ENCODE measurements around the gene MAML1. TPM values are rescaled to one million over a fixed set of nuclear protein-coding genes. Genes with fewer than 3 reads are reported as not detected.
A peak's percentile ranks its signal among the peaks of the same experiment; 100 is the strongest.

Gene MAML1
- polyA plus RNA-seq, 1 of the 3 experiments (the other 2 are of a cell fraction), result 8.1 TPM

DNA sequence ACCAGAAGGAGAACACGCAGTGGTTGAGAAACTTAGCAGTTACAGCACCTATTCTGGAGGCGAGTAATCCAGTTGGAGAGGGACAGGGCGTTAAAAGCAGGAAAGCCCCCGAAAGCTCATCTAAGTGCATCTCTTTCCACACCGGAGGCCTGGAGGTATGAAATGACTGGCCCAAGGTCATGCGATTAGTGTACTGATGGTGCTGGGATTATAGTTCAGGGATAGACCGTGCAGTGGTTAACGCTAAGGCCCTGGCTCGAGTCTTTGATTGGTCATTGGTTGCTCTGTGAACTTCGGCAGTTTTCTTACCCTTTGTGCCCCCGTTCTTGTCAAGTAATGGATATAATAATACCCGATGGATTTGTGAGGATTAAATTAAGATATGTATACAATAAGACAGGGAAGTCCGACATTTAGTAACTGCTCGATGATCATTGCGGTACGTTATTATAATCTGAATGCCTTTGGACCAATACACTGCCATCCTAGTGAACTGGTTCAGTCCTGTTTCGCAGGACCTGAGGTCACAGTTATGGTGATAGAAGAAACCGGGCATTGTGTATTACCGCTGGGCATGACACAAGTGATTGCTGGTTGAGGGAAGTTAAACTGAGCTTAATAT is 32.9 kb upstream of the MAML1 start:
- 0 out of 2 replicates have a peak, but pooled peaks have one; percentile 23 for TF ChIP-seq MXI1 (IDR thresholded peaks at IDR 0.05; ENCODE audit: low read depth, low read length)
- TF ChIP-seq, protein P1, sequence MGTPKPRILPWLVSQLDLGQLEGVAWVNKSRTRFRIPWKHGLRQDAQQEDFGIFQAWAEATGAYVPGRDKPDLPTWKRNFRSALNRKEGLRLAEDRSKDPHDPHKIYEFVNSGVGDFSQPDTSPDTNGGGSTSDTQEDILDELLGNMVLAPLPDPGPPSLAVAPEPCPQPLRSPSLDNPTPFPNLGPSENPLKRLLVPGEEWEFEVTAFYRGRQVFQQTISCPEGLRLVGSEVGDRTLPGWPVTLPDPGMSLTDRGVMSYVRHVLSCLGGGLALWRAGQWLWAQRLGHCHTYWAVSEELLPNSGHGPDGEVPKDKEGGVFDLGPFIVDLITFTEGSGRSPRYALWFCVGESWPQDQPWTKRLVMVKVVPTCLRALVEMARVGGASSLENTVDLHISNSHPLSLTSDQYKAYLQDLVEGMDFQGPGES (IDR thresholded peaks at IDR 0.05; ENCODE audit: low read depth, low read length), result no peak
- H4K20me1 ChIP-seq (ENCODE audit: insufficient read depth), result peaks cover 47% of the 10 kb centered on the region
- peaks cover 78% of the 10 kb centered on the region for H3K79me2 ChIP-seq (ENCODE audit: insufficient read depth)
- H3K4me1 ChIP-seq (ENCODE audit: control insufficient read depth in 1 of 2, insufficient read depth in 2 of 2, low read depth in 1 of 2, low read length in 1 of 2), result peaks cover 4 to 5% of the 10 kb centered on the region in 2 experiments; a peak in 2 of 4 replicates
- peak overlapping the region; percentile 72 to 89 for H3K27ac ChIP-seq (ENCODE audit: low read depth in 2 of 2, low read length in 1 of 2)
- no peaks in the 10 kb centered on the region for H3K9me3 ChIP-seq
- 2% methylated on average over 19 of the region's 19 CpGs for WGBS (ENCODE audit: low lambda C conversion rate)
- no peaks in the 10 kb centered on the region for H3K9me2 ChIP-seq
- H3K4me3 ChIP-seq (ENCODE audit: low read depth in 2 of 2, low read length in 1 of 2), result peak overlapping the region; percentile 73 to 97
- H3K4me2 ChIP-seq, result peak overlapping the region; percentile 88
- peaks cover 0 to 20% of the 10 kb centered on the region in 2 experiments for H3K36me3 ChIP-seq (replicated peaks in 1 of 2; ENCODE audit: control insufficient read depth in 1 of 2, insufficient read depth in 2 of 2, low read length in 1 of 2)
- H3K27me3 ChIP-seq (ENCODE audit: insufficient read depth), result no peaks in the 10 kb centered on the region
- peak overlapping the region; percentile 99 for H3K9ac ChIP-seq
- DNase-seq, result peak; percentile 48
- POLR2A ChIA-PET, result no interaction called here
- peaks cover 8% of the 10 kb centered on the region for H3F3A ChIP-seq (replicated peaks; ENCODE audit: insufficient read depth)
- CTCF ChIA-PET, result interaction anchor here (0.9 to 1.1 kb wide), 2 partner anchors 18 to 63 kb away, joined by 3 to 4 read pairs; no protein-coding TSS in a partner anchor
- H2AFZ ChIP-seq (ENCODE audit: low read depth), result no peak overlapping the region

DNA sequence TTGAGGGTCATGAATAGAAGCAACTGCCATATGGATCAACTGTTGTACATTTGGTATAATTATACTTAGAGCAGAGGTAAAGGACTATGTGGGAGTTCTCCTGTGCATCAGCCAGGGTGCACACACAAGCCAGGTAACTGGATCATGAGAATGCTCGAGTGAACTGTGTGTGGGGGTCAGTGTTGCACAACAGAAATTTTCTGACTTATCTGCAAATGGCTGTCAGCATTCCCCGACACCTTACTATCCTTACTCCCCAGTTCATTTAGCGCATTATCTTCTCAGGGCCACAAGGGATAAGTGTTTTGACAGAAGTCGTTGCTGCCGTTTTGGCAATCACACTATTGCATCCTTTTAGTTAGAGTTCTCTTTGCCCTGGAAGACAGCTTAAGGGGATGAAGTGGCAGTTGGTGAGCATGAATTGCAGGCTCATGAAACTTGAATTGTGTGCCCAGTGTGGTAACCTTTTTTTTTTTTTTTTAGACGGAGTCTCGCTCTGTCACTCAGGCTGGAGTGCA is 32.2 kb upstream of the MAML1 start:
- H3K9me2 ChIP-seq, result no peaks in the 10 kb centered on the region
- peak overlapping the region in 1 of 2 experiments; percentile 89; a peak in 1 of 4 replicates for H3K27ac ChIP-seq (ENCODE audit: low read depth in 2 of 2, low read length in 1 of 2)
- H3K9me3 ChIP-seq, result no peaks in the 10 kb centered on the region
- H3F3A ChIP-seq (replicated peaks; ENCODE audit: insufficient read depth), result peaks cover 7% of the 10 kb centered on the region
- POLR2A ChIA-PET, result no interaction called here
- WGBS (ENCODE audit: low lambda C conversion rate), result 73% methylated on average over 7 of the region's 7 CpGs
- H4K20me1 ChIP-seq (ENCODE audit: insufficient read depth), result peaks cover 54% of the 10 kb centered on the region
- TF ChIP-seq FOXJ3 (CRISPR knock-in tag; IDR thresholded peaks at IDR 0.05) (no peak), RXRA (IDR thresholded peaks at IDR 0.05; ENCODE audit: borderline replicate concordance, low read depth) (no peak), TAF1 (IDR thresholded peaks at IDR 0.05; ENCODE audit: borderline replicate concordance, low read depth, low read length) (no peak)
- TF ChIP-seq, protein P2, sequence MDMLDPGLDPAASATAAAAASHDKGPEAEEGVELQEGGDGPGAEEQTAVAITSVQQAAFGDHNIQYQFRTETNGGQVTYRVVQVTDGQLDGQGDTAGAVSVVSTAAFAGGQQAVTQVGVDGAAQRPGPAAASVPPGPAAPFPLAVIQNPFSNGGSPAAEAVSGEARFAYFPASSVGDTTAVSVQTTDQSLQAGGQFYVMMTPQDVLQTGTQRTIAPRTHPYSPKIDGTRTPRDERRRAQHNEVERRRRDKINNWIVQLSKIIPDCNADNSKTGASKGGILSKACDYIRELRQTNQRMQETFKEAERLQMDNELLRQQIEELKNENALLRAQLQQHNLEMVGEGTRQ (IDR thresholded peaks at IDR 0.05; ENCODE audit: borderline replicate concordance, low read depth, low read length), result no peak
- CTCF ChIA-PET, result interaction anchor here (0.9 to 1.1 kb wide), 2 partner anchors 19 to 62 kb away, joined by 3 to 4 read pairs; no protein-coding TSS in a partner anchor
- H3K36me3 ChIP-seq (replicated peaks in 1 of 2; ENCODE audit: control insufficient read depth in 1 of 2, insufficient read depth in 2 of 2, low read length in 1 of 2), result peaks cover 3 to 26% of the 10 kb centered on the region in 2 experiments
- peaks cover 85% of the 10 kb centered on the region for H3K79me2 ChIP-seq (ENCODE audit: insufficient read depth)
- peak overlapping the region; percentile 99; the same call in 1 of the 2 replicates for H3K9ac ChIP-seq
- peaks cover 4 to 5% of the 10 kb centered on the region in 2 experiments; a peak in 2 of 4 replicates for H3K4me1 ChIP-seq (ENCODE audit: control insufficient read depth in 1 of 2, insufficient read depth in 2 of 2, low read depth in 1 of 2, low read length in 1 of 2)
- DNase-seq, result no peak
- peak overlapping the region; percentile 73 to 97 for H3K4me3 ChIP-seq (ENCODE audit: low read depth in 2 of 2, low read length in 1 of 2)
- H2AFZ ChIP-seq (ENCODE audit: low read depth), result no peak overlapping the region
- H3K4me2 ChIP-seq, result peak overlapping the region; percentile 88
- H3K27me3 ChIP-seq (ENCODE audit: insufficient read depth), result no peaks in the 10 kb centered on the region

DNA sequence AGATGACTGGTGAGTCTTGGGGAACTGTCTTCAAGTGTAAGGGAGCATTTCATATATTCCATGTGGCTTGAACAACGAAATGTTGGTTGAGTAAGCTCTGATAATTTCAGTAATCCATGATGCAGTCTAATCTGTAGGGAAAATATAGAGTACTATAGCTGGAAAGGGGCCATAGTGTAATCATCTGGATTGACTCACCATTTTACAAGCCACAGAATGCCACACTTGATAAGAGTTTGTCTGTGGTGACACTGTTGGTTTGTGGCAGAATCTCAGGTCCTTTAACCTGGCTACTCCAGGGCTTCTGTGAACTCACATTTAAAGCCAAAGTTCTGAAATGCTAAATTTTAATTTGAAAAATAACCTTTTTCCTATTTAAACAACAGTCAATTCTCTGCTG is 16.3 kb upstream of the MAML1 start:
- H3K4me3 ChIP-seq (ENCODE audit: low read depth in 2 of 2, low read length in 1 of 2), result no peak overlapping the region
- CTCF ChIA-PET, result interaction anchor here (0.9 kb wide), 1 partner anchor 47 kb away, joined by 4 read pairs; no protein-coding TSS in a partner anchor
- 92% methylated on average over 1 of the region's 1 CpG for WGBS (ENCODE audit: low lambda C conversion rate)
- H3K79me2 ChIP-seq (ENCODE audit: insufficient read depth), result peaks cover 75% of the 10 kb centered on the region
- H4K20me1 ChIP-seq (ENCODE audit: insufficient read depth), result no peaks in the 10 kb centered on the region
- POLR2A ChIA-PET, result no interaction called here
- no peaks in the 10 kb centered on the region for H3K9me3 ChIP-seq
- H3K4me1 ChIP-seq (ENCODE audit: control insufficient read depth in 1 of 2, insufficient read depth in 2 of 2, low read depth in 1 of 2, low read length in 1 of 2), result no peaks in the 10 kb centered on the region
- TF ChIP-seq, protein P3, sequence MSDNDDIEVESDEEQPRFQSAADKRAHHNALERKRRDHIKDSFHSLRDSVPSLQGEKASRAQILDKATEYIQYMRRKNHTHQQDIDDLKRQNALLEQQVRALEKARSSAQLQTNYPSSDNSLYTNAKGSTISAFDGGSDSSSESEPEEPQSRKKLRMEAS (IDR thresholded peaks at IDR 0.05; ENCODE audit: low read depth), result no peak
- no peak for TF ChIP-seq GATA2 (CRISPR knock-in tag; IDR thresholded peaks at IDR 0.05)
- TF ChIP-seq TCF12 (IDR thresholded peaks at IDR 0.05), result no peak
- TF ChIP-seq MEF2A (IDR thresholded peaks at IDR 0.05; ENCODE audit: borderline replicate concordance, low read depth), result no peak
- TF ChIP-seq, protein P1 (IDR thresholded peaks at IDR 0.05; ENCODE audit: low read depth, low read length), result no peak
- no peak for TF ChIP-seq EZH2phosphoT487 (IDR thresholded peaks at IDR 0.05; ENCODE audit: borderline replicate concordance, low read depth)
- no peak for TF ChIP-seq SIN3A (IDR thresholded peaks at IDR 0.05; ENCODE audit: borderline replicate concordance, low read depth, low read length)
- TF ChIP-seq RCOR1 (IDR thresholded peaks at IDR 0.05; ENCODE audit: low read length), result no peak
- no peak for TF ChIP-seq ELF1 (IDR thresholded peaks at IDR 0.05)
- TF ChIP-seq RAD21 (IDR thresholded peaks at IDR 0.05; ENCODE audit: low read length), result no peak
- TF ChIP-seq MXI1 (IDR thresholded peaks at IDR 0.05; ENCODE audit: low read depth, low read length), result no peak
- no peak for TF ChIP-seq GABPA (IDR thresholded peaks at IDR 0.05; ENCODE audit: low read depth)
- H3K9ac ChIP-seq, result no peak overlapping the region
- no peaks in the 10 kb centered on the region for H3K9me2 ChIP-seq
- H3K4me2 ChIP-seq, result no peak overlapping the region
- peaks cover 13% of the 10 kb centered on the region for H3F3A ChIP-seq (replicated peaks; ENCODE audit: insufficient read depth)
- H2AFZ ChIP-seq (ENCODE audit: low read depth), result no peak overlapping the region
- H3K36me3 ChIP-seq (replicated peaks in 1 of 2; ENCODE audit: control insufficient read depth in 1 of 2, insufficient read depth in 2 of 2, low read length in 1 of 2), result peaks cover 47 to 87% of the 10 kb centered on the region in 2 experiments
- H3K27me3 ChIP-seq (ENCODE audit: insufficient read depth), result no peaks in the 10 kb centered on the region
- no peak overlapping the region for H3K27ac ChIP-seq (ENCODE audit: low read depth in 2 of 2, low read length in 1 of 2)
- no peak for DNase-seq

Measured in SK-N-SH (cell line).